Mesothelial cell of epicardium (in vitro differentiated cells): Measurements from ENCODE around the gene FADS2. TPM values are rescaled to one million over a fixed set of nuclear protein-coding genes. Genes with fewer than 3 reads are reported as not detected.

Source experiments
- DNase-seq, 2 experiments: peaks; one replicate each; pipeline ENCODE4 v3.0.0; 2021; ENCODE audit warnings: low spot score in 2 of 2; ENCODE audit not compliant: unreplicated experiment in 2 of 2
- H3K27ac Mint-ChIP-seq: 2 replicates; pipeline ENCODE4 v1.8.0; 2021; ENCODE audit warnings: mixed read lengths
- H3K27me3 Mint-ChIP-seq: 2 replicates; pipeline ENCODE4 v1.8.0; 2021; ENCODE audit warnings: low read depth, mixed read lengths
- H3K36me3 Mint-ChIP-seq: 2 replicates; pipeline ENCODE4 v1.8.0; 2021; ENCODE audit warnings: mixed read lengths
- H3K4me1 Mint-ChIP-seq: 2 replicates; pipeline ENCODE4 v1.8.0; 2021; ENCODE audit warnings: mixed read lengths
- H3K4me3 Mint-ChIP-seq: 2 replicates; pipeline ENCODE4 v1.8.0; 2021; ENCODE audit warnings: mild to moderate bottlenecking, moderate library complexity, mixed read lengths
- H3K9me3 Mint-ChIP-seq: 2 replicates; pipeline ENCODE4 v1.8.0; 2021; ENCODE audit warnings: mixed read lengths
- total RNA-seq: library from RNA; stranded (reverse); gene quantifications from 3 replicates; pipeline ENCODE4 v1.2.1, GENCODE V29; 2021
- TF ChIP-seq, protein P1 (sequence below): fragments of 200-600 bp; sonication (generic); IDR thresholded peaks from one replicate; pipeline ENCODE4 v1.5.0; 2021; ENCODE audit warnings: antibody characterized with exemption; ENCODE audit not compliant: unreplicated experiment

FADS2 gene
- total RNA-seq, 1 donor from 2014 or later: 337 TPM

DNA sequence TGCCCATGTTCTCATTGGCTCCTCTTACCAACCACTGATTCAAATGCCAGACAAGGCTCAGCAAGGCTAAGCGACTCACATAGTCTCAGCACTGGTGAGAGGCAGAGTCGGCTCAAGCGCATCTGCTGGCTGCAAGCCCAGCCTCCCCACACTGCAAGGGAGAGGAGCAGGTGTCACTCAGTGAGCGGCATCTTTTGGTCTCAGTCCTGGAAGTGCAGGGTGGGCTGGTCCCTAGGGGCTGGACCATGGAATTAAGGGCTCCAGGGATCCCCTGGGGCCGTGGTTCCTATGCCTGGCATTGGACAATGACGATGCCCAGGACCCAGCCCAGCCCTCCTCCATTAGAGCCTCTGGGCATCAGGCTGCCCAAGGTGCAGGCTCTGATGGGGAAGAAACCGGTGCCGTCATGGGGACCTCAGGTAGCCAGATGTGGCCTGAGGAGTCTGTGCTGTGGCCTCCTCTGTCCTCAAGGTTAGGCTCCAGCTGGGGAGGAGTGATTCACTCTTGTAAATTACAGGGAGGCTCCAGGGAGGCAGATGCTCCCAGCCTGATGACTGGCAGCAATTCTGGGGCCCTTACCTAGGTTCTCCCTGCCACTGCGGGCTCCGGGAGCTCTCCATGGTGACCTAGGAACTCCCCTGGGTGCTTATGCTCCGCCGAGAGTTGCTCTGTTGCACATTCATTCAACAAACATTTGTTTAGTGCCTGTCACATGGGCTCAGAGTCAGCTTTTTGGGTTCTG, 28.0 kb downstream of the FADS2 start:
- no peak for DNase-seq
- H3K27me3 Mint-ChIP-seq: no peaks in the 10 kb centered on the region
- H3K36me3 Mint-ChIP-seq: peaks cover 23% of the 10 kb centered on the region
- H3K27ac Mint-ChIP-seq: peak overlapping the region; percentile 25
- no peaks in the 10 kb centered on the region for H3K9me3 Mint-ChIP-seq
- TF ChIP-seq, protein P1, sequence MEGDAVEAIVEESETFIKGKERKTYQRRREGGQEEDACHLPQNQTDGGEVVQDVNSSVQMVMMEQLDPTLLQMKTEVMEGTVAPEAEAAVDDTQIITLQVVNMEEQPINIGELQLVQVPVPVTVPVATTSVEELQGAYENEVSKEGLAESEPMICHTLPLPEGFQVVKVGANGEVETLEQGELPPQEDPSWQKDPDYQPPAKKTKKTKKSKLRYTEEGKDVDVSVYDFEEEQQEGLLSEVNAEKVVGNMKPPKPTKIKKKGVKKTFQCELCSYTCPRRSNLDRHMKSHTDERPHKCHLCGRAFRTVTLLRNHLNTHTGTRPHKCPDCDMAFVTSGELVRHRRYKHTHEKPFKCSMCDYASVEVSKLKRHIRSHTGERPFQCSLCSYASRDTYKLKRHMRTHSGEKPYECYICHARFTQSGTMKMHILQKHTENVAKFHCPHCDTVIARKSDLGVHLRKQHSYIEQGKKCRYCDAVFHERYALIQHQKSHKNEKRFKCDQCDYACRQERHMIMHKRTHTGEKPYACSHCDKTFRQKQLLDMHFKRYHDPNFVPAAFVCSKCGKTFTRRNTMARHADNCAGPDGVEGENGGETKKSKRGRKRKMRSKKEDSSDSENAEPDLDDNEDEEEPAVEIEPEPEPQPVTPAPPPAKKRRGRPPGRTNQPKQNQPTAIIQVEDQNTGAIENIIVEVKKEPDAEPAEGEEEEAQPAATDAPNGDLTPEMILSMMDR: no peak
- H3K4me3 Mint-ChIP-seq: no peak overlapping the region
- H3K4me1 Mint-ChIP-seq: no peaks in the 10 kb centered on the region

DNA sequence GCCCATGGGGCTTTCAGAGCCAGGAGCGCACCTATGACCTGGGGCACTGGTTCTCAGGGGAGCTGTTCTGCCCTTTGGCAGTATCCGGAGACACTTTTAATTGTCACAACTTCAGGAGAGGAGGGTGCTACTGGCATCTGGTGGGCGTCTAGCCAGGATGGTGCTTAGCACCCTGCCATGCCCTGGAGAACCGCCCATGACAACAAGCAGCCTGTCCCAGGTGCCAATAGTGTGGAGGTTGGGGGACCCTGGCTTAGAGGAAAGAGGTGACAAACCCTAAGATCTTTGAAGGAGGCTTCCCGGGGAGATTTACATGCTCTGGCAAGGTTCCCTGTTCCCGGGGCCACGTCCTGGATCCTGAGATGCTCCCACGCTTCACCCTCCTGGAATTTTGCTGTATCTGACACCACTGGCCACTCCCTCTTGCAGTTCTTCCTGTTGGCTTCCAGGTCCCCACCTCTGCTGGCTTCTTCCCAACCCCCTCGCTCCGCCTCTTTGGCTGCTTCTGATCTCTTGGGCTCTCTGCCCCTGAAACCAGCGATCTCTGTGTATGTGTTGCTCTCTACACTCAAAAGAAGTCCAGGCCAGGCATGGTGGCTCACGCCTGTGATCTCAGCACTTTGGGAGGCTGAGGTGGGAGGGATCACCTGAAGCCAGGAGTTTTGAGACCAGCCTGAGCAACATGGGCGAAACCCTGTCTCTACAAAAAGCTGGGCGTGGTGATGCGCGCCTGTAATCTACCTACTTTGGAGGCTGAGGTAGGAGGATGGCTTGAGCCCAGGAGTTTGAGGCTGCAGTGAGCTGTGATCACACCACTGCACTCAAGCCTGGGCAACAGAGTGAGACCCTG, 32.2 kb downstream of the FADS2 start:
- no peak for DNase-seq
- no peaks in the 10 kb centered on the region for H3K27me3 Mint-ChIP-seq
- H3K4me1 Mint-ChIP-seq: no peaks in the 10 kb centered on the region
- peak overlapping the region; percentile 34 for H3K27ac Mint-ChIP-seq
- peaks cover 31% of the 10 kb centered on the region for H3K36me3 Mint-ChIP-seq
- H3K4me3 Mint-ChIP-seq: no peak overlapping the region
- TF ChIP-seq, protein P1: no peak
- H3K9me3 Mint-ChIP-seq: no peaks in the 10 kb centered on the region

- Mint-ChIP-seq H3K4me1 (peaks cover 2% of the 10 kb centered on the region), H3K27ac (peak overlapping the region; percentile 41), H3K36me3 (peaks cover 35% of the 10 kb centered on the region), H3K27me3 (no peaks in the 10 kb centered on the region), H3K9me3 (no peaks in the 10 kb centered on the region), H3K4me3 (no peak overlapping the region)
- TF ChIP-seq, protein P1: no peak
- DNase-seq: no peak
These were observed 33.5 kb downstream of the FADS2 start for GRCh38 chr11:61861634-61862033.

GRCh38 chr11:61862714-61863547, 34.8 kb downstream of the FADS2 start:
- Mint-ChIP-seq H3K27me3 (no peaks in the 10 kb centered on the region), H3K27ac (no peak overlapping the region), H3K4me1 (peaks cover 2% of the 10 kb centered on the region), H3K36me3 (peaks cover 35% of the 10 kb centered on the region), H3K4me3 (no peak overlapping the region), H3K9me3 (no peaks in the 10 kb centered on the region)
- TF ChIP-seq, protein P1: no peak
- DNase-seq: no peak

DNA sequence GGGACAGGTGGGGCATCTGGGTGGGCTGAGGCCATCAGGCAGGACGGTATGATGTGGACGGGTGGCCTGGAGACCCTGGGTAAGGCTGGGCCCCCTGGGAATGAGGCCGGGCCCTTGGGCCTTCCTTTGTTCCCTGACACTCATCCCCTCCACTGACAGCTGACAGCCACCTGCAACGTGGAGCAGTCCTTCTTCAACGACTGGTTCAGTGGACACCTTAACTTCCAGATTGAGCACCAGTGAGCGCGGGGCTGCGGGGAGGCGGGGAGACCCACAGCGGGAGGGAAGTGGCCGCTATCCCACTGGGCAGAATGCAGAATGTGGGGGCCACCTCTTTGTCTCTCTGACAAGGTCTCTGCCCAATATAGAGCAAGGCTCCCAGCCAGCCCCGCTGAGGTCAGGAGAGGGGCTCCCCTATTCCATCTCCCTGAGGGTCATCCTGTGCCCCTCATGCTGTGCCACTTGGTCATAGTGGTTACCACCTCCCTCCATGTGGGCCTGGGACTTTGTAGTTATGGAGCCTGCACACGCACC, 35.5 kb downstream of the FADS2 start:
- Mint-ChIP-seq H3K27me3 (no peaks in the 10 kb centered on the region), H3K36me3 (peaks cover 35% of the 10 kb centered on the region), H3K4me1 (peaks cover 2% of the 10 kb centered on the region), H3K27ac (no peak overlapping the region), H3K4me3 (no peak overlapping the region), H3K9me3 (no peaks in the 10 kb centered on the region)
- TF ChIP-seq, protein P1: no peak
- no peak for DNase-seq
